ENCODE results near the gene DEDD. TPM values are rescaled to one million over a fixed set of nuclear protein-coding genes. Genes with fewer than 3 reads are reported as not detected.

DEDD gene
- total and polyA plus RNA-seq, 2 of the 13 experiments (the other 11 are each of a cell fraction or from before 2014, with no cell fraction given) = 12.6 to 27.8 TPM

GRCh38 chr1:161132410-161133219 is at the start of gene DEDD (continued):
- TF ChIP-seq, protein P1, sequence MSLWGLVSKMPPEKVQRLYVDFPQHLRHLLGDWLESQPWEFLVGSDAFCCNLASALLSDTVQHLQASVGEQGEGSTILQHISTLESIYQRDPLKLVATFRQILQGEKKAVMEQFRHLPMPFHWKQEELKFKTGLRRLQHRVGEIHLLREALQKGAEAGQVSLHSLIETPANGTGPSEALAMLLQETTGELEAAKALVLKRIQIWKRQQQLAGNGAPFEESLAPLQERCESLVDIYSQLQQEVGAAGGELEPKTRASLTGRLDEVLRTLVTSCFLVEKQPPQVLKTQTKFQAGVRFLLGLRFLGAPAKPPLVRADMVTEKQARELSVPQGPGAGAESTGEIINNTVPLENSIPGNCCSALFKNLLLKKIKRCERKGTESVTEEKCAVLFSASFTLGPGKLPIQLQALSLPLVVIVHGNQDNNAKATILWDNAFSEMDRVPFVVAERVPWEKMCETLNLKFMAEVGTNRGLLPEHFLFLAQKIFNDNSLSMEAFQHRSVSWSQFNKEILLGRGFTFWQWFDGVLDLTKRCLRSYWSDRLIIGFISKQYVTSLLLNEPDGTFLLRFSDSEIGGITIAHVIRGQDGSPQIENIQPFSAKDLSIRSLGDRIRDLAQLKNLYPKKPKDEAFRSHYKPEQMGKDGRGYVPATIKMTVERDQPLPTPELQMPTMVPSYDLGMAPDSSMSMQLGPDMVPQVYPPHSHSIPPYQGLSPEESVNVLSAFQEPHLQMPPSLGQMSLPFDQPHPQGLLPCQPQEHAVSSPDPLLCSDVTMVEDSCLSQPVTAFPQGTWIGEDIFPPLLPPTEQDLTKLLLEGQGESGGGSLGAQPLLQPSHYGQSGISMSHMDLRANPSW (CRISPR knock-in tag; IDR thresholded peaks at IDR 0.05; ENCODE audit: borderline replicate concordance) = no peak
- TF ChIP-seq CCAR2 (optimal IDR thresholded peaks at IDR 0.05; ENCODE audit: low read depth, low read length) (no peak), PAX8 (CRISPR knock-in tag; IDR thresholded peaks at IDR 0.05; ENCODE audit: borderline replicate concordance) (no peak), ZNF329 (CRISPR knock-in tag; IDR thresholded peaks at IDR 0.05; ENCODE audit: low read depth) (no peak), ZNF577 (CRISPR knock-in tag; IDR thresholded peaks at IDR 0.05; ENCODE audit: borderline replicate concordance, low read depth) (no peak), ZNF251 (CRISPR knock-in tag; IDR thresholded peaks at IDR 0.05) (no peak), RAD51 (IDR thresholded peaks at IDR 0.05; ENCODE audit: borderline replicate concordance) (no peak), ETV5 (CRISPR knock-in tag; IDR thresholded peaks at IDR 0.05; ENCODE audit: borderline replicate concordance) (no peak), ZNF891 (CRISPR knock-in tag; IDR thresholded peaks at IDR 0.05) (no peak), KAT2B (IDR thresholded peaks at IDR 0.05; ENCODE audit: borderline replicate concordance, low read depth, low read length) (no peak), CSRNP2 (CRISPR knock-in tag; conservative IDR thresholded peaks at IDR 0.05; ENCODE audit: low read depth) (no peak), TSC22D2 (CRISPR knock-in tag; IDR thresholded peaks at IDR 0.05; ENCODE audit: borderline replicate concordance) (no peak), CC2D1A (CRISPR knock-in tag; IDR thresholded peaks at IDR 0.05) (no peak), PPARG (CRISPR knock-in tag; conservative IDR thresholded peaks at IDR 0.05) (no peak), POGK (CRISPR knock-in tag; conservative IDR thresholded peaks at IDR 0.05) (peak; percentile 59; the same call in 1 of the 2 replicates), ZNF503 (CRISPR knock-in tag; IDR thresholded peaks at IDR 0.05) (no peak), MTA1 (CRISPR knock-in tag; IDR thresholded peaks at IDR 0.05; ENCODE audit: borderline replicate concordance) (no peak), SRSF4 (IDR thresholded peaks at IDR 0.05; ENCODE audit: low read depth, low read length, poor library complexity, severe bottlenecking) (no peak), ZNF772 (CRISPR knock-in tag; IDR thresholded peaks at IDR 0.05) (no peak; the same call in 1 of the 2 replicates), REPIN1 (CRISPR knock-in tag; IDR thresholded peaks at IDR 0.05; ENCODE audit: borderline replicate concordance, low read depth) (peak; percentile 70), SUZ12 (IDR thresholded peaks at IDR 0.05; ENCODE audit: low read depth, low read length) (no peak)

Measured in HepG2 (cell line).